HEK293 (cell line): ENCODE measurements around the gene TAGLN2.

Experiments
- GFI1B ChIP-seq: fragments of 450-650 bp; formaldehyde crosslinking; IDR thresholded peaks from 2 replicates; pipeline ENCODE4 v1.5.1; 2016; ENCODE audit warnings: missing biosample characterization, missing genetic modification characterization
- HOXA7 ChIP-seq: sonication (generic); formaldehyde crosslinking; IDR thresholded peaks from 2 replicates; pipeline ENCODE4 v1.8.1; 2022; ENCODE audit warnings: missing genetic modification reagents, borderline replicate concordance
- KLF16 ChIP-seq: fragments of 450-650 bp; formaldehyde crosslinking; IDR thresholded peaks from 2 replicates; pipeline ENCODE4 v1.5.1; 2017; ENCODE audit warnings: missing biosample characterization, missing genetic modification characterization
- KLF8 ChIP-seq: fragments of 450-650 bp; formaldehyde crosslinking; IDR thresholded peaks from 2 replicates; pipeline ENCODE4 v1.5.1; 2016; ENCODE audit warnings: missing biosample characterization, missing genetic modification characterization
- YY1 ChIP-seq: fragments of 450-650 bp; formaldehyde crosslinking; IDR thresholded peaks from 2 replicates; pipeline ENCODE4 v1.5.1; 2018; ENCODE audit warnings: missing biosample characterization, missing genetic modification characterization
- ZBTB7A ChIP-seq: fragments of 450-650 bp; formaldehyde crosslinking; IDR thresholded peaks from 2 replicates; pipeline ENCODE4 v1.5.1; 2016; ENCODE audit warnings: low read depth, missing biosample characterization, missing genetic modification characterization
- ZFHX2 ChIP-seq: fragments of 450-650 bp; formaldehyde crosslinking; conservative IDR thresholded peaks from 2 replicates; pipeline ENCODE4 v1.5.1; 2016; ENCODE audit warnings: missing biosample characterization, missing genetic modification characterization
- ZNF10 ChIP-seq: fragments of 450-650 bp; formaldehyde crosslinking; IDR thresholded peaks from 2 replicates; pipeline ENCODE4 v1.5.1; 2017; ENCODE audit warnings: missing biosample characterization, missing genetic modification characterization
- ZNF146 ChIP-seq: fragments of 450-650 bp; formaldehyde crosslinking; IDR thresholded peaks from 2 replicates; pipeline ENCODE4 v1.5.1; 2016; ENCODE audit warnings: missing biosample characterization, missing genetic modification characterization
- ZNF2 ChIP-seq: fragments of 450-650 bp; formaldehyde crosslinking; IDR thresholded peaks from 2 replicates; pipeline ENCODE4 v1.5.1; 2016; ENCODE audit warnings: missing biosample characterization, missing genetic modification characterization
- ZNF302 ChIP-seq: fragments of 450-650 bp; formaldehyde crosslinking; IDR thresholded peaks from 2 replicates; pipeline ENCODE4 v1.5.1; 2016; ENCODE audit warnings: missing biosample characterization, missing genetic modification characterization, low read depth
- ZNF350 ChIP-seq: fragments of 450-650 bp; formaldehyde crosslinking; IDR thresholded peaks from 2 replicates; pipeline ENCODE4 v1.5.0; 2017; ENCODE audit warnings: missing biosample characterization, mild to moderate bottlenecking, missing genetic modification characterization
- ZNF416 ChIP-seq: fragments of 450-650 bp; formaldehyde crosslinking; IDR thresholded peaks from 2 replicates; pipeline ENCODE4 v1.5.1; 2016; ENCODE audit warnings: missing biosample characterization, missing genetic modification characterization
- ZNF423 ChIP-seq: fragments of 450-650 bp; formaldehyde crosslinking; IDR thresholded peaks from 2 replicates; pipeline ENCODE4 v1.5.1; 2016; ENCODE audit warnings: missing biosample characterization, missing genetic modification characterization
- ZNF501 ChIP-seq: fragments of 450-650 bp; formaldehyde crosslinking; IDR thresholded peaks from 2 replicates; pipeline ENCODE4 v1.5.1; 2016; ENCODE audit warnings: missing biosample characterization, missing genetic modification characterization
- ZNF510 ChIP-seq: fragments of 450-650 bp; formaldehyde crosslinking; IDR thresholded peaks from 2 replicates; pipeline ENCODE4 v1.5.1; 2018; ENCODE audit warnings: mild to moderate bottlenecking, missing genetic modification characterization, missing biosample characterization; ENCODE audit not compliant: insufficient replicate concordance
- ZNF529 ChIP-seq: fragments of 450-650 bp; formaldehyde crosslinking; IDR thresholded peaks from 2 replicates; pipeline ENCODE4 v1.5.1; 2017; ENCODE audit warnings: missing genetic modification characterization, missing biosample characterization; ENCODE audit not compliant: insufficient replicate concordance
- ZNF626 ChIP-seq: fragments of 450-650 bp; sonication (Bioruptor Pico); formaldehyde crosslinking; IDR thresholded peaks from 2 replicates; pipeline ENCODE4 v1.5.1; 2018; ENCODE audit warnings: missing biosample characterization, missing genetic modification characterization, inconsistent platforms
- ZNF654 ChIP-seq: fragments of 450-650 bp; formaldehyde crosslinking; IDR thresholded peaks from 2 replicates; pipeline ENCODE4 v1.5.1; 2016; ENCODE audit warnings: low read depth, missing biosample characterization, missing genetic modification characterization
- ZNF664 ChIP-seq: fragments of 450-650 bp; formaldehyde crosslinking; IDR thresholded peaks from 2 replicates; pipeline ENCODE4 v1.5.1; 2016; ENCODE audit warnings: missing biosample characterization, missing genetic modification characterization
- ZNF670 ChIP-seq: fragments of 450-650 bp; formaldehyde crosslinking; IDR thresholded peaks from 2 replicates; pipeline ENCODE4 v1.5.1; 2016; ENCODE audit warnings: missing biosample characterization, missing genetic modification characterization, low read depth
- ZNF701 ChIP-seq: fragments of 450-650 bp; formaldehyde crosslinking; IDR thresholded peaks from 2 replicates; pipeline ENCODE4 v1.5.1; 2016; ENCODE audit warnings: missing biosample characterization, missing genetic modification characterization
- ZNF707 ChIP-seq: fragments of 450-650 bp; formaldehyde crosslinking; IDR thresholded peaks from 2 replicates; pipeline ENCODE4 v1.5.1; 2016; ENCODE audit warnings: missing biosample characterization, missing genetic modification characterization
- ZNF747 ChIP-seq: fragments of 450-650 bp; formaldehyde crosslinking; IDR thresholded peaks from 2 replicates; pipeline ENCODE4 v1.5.1; 2016; ENCODE audit warnings: missing biosample characterization, missing genetic modification characterization
- ZNF777 ChIP-seq: fragments of 450-650 bp; formaldehyde crosslinking; IDR thresholded peaks from 2 replicates; pipeline ENCODE4 v1.5.1; 2017; ENCODE audit warnings: missing biosample characterization, missing genetic modification characterization, borderline replicate concordance
- ZSCAN16 ChIP-seq: fragments of 450-650 bp; formaldehyde crosslinking; IDR thresholded peaks from 2 replicates; pipeline ENCODE4 v1.5.1; 2016; ENCODE audit warnings: missing biosample characterization, missing genetic modification characterization
- TF ChIP-seq, protein P1 (sequence below): fragments of 450-650 bp; formaldehyde crosslinking; IDR thresholded peaks from 2 replicates; pipeline ENCODE4 v1.5.1; 2016; ENCODE audit warnings: missing biosample characterization, missing genetic modification characterization
- TF ChIP-seq, protein P2 (sequence below): sonication (generic); formaldehyde crosslinking; IDR thresholded peaks from 2 replicates; pipeline ENCODE4 v1.8.1; 2022; ENCODE audit warnings: mild to moderate bottlenecking, moderate library complexity, missing genetic modification reagents
- TF ChIP-seq, protein P3 (sequence below): fragments of 450-650 bp; formaldehyde crosslinking; IDR thresholded peaks from 2 replicates; pipeline ENCODE4 v1.5.1; 2016; ENCODE audit warnings: missing biosample characterization, missing genetic modification characterization
- TF ChIP-seq, protein P4 (sequence below): fragments of 450-650 bp; formaldehyde crosslinking; IDR thresholded peaks from 2 replicates; pipeline ENCODE4 v1.5.1; 2017; ENCODE audit warnings: missing biosample characterization, missing genetic modification characterization

TAGLN2 gene

DNA sequence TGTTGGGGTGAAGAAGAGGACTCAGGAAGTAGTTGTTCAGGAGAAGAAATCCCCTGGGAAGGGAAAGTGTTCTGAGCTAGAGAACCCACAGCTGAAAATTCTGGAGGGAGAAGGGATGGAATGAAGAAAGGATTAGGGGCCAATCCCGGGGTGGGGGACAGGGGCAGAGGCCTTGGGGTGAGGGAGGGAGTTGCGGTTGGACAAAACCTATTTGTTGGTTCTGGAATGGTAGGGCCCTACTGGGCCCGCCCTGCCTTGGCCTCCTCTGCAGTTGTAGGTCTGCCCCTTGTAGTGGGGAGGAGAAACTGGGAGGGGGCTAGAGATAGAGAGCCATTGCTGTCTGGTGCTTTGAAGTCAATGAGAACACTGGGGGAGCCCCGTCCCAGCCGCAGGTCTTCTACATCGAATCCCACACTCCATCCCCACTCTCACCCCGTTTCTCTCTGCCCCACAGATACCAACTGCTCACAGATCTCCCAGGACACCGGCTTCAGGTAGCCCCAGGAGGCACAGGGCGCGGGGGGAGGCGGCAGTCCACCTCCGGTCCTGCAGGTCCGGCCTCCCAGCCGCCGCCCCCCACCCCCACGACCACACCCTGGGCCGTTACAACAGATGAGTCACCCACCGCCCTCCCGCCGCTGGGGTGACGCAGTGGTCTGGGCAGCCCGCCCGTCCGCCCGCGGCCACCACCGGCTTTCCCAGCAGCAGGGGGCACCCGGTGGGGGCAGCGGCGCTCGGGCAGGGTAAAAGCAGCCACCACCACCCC lies 1.1 kb downstream of the TAGLN2 start (continued):
- no peak; the same call in 1 of the 2 replicates for TF ChIP-seq ZNF701 (tag by site-specific recombination)
- TF ChIP-seq ZNF664 = no peak
- TF ChIP-seq, protein P1, sequence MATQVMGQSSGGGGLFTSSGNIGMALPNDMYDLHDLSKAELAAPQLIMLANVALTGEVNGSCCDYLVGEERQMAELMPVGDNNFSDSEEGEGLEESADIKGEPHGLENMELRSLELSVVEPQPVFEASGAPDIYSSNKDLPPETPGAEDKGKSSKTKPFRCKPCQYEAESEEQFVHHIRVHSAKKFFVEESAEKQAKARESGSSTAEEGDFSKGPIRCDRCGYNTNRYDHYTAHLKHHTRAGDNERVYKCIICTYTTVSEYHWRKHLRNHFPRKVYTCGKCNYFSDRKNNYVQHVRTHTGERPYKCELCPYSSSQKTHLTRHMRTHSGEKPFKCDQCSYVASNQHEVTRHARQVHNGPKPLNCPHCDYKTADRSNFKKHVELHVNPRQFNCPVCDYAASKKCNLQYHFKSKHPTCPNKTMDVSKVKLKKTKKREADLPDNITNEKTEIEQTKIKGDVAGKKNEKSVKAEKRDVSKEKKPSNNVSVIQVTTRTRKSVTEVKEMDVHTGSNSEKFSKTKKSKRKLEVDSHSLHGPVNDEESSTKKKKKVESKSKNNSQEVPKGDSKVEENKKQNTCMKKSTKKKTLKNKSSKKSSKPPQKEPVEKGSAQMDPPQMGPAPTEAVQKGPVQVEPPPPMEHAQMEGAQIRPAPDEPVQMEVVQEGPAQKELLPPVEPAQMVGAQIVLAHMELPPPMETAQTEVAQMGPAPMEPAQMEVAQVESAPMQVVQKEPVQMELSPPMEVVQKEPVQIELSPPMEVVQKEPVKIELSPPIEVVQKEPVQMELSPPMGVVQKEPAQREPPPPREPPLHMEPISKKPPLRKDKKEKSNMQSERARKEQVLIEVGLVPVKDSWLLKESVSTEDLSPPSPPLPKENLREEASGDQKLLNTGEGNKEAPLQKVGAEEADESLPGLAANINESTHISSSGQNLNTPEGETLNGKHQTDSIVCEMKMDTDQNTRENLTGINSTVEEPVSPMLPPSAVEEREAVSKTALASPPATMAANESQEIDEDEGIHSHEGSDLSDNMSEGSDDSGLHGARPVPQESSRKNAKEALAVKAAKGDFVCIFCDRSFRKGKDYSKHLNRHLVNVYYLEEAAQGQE (tag by site-specific recombination) = peak; percentile 11; the same call in 1 of the 2 replicates
- no peak for TF ChIP-seq HOXA7
- TF ChIP-seq KLF16 (tag by site-specific recombination) = peak; percentile 95
- peak; percentile 100; the same call in 1 of the 2 replicates for TF ChIP-seq ZNF423 (tag by site-specific recombination)
- TF ChIP-seq ZNF777 (tag by site-specific recombination) = no peak
- TF ChIP-seq ZNF670 (tag by site-specific recombination) = no peak
- TF ChIP-seq GFI1B (tag by site-specific recombination) = 0 out of 2 replicates have a peak, but pooled peaks have one; percentile 21
- TF ChIP-seq, protein P2, sequence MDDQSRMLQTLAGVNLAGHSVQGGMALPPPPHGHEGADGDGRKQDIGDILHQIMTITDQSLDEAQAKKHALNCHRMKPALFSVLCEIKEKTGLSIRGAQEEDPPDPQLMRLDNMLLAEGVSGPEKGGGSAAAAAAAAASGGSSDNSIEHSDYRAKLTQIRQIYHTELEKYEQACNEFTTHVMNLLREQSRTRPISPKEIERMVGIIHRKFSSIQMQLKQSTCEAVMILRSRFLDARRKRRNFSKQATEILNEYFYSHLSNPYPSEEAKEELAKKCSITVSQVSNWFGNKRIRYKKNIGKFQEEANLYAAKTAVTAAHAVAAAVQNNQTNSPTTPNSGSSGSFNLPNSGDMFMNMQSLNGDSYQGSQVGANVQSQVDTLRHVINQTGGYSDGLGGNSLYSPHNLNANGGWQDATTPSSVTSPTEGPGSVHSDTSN (CRISPR knock-in tag) = no peak; the same call in 1 of the 2 replicates
- peak; percentile 40; the same call in 1 of the 2 replicates for TF ChIP-seq ZBTB7A (tag by site-specific recombination)
- peak; percentile 60 for TF ChIP-seq ZNF10 (tag by site-specific recombination)
- peak; percentile 74 for TF ChIP-seq ZNF146 (tag by site-specific recombination)
- TF ChIP-seq ZNF654 (tag by site-specific recombination) = no peak
- 0 out of 2 replicates have a peak, but pooled peaks have one; percentile 32 for TF ChIP-seq ZNF416
- no peak for TF ChIP-seq ZNF707
- TF ChIP-seq ZNF747 = no peak
- TF ChIP-seq ZSCAN16 (tag by site-specific recombination) = no peak
- no peak for TF ChIP-seq ZNF501 (tag by site-specific recombination)
- TF ChIP-seq ZFHX2 (tag by site-specific recombination) = peak; percentile 97
- 0 out of 2 replicates have a peak, but pooled peaks have one; percentile 13 for TF ChIP-seq YY1 (tag by site-specific recombination)
- TF ChIP-seq ZNF626 (tag by site-specific recombination) = no peak
- peak; percentile 99 for TF ChIP-seq KLF8 (tag by site-specific recombination)
- peak; percentile 68; the same call in 1 of the 2 replicates for TF ChIP-seq ZNF2
- no peak for TF ChIP-seq ZNF302 (tag by site-specific recombination)
- TF ChIP-seq, protein P3, sequence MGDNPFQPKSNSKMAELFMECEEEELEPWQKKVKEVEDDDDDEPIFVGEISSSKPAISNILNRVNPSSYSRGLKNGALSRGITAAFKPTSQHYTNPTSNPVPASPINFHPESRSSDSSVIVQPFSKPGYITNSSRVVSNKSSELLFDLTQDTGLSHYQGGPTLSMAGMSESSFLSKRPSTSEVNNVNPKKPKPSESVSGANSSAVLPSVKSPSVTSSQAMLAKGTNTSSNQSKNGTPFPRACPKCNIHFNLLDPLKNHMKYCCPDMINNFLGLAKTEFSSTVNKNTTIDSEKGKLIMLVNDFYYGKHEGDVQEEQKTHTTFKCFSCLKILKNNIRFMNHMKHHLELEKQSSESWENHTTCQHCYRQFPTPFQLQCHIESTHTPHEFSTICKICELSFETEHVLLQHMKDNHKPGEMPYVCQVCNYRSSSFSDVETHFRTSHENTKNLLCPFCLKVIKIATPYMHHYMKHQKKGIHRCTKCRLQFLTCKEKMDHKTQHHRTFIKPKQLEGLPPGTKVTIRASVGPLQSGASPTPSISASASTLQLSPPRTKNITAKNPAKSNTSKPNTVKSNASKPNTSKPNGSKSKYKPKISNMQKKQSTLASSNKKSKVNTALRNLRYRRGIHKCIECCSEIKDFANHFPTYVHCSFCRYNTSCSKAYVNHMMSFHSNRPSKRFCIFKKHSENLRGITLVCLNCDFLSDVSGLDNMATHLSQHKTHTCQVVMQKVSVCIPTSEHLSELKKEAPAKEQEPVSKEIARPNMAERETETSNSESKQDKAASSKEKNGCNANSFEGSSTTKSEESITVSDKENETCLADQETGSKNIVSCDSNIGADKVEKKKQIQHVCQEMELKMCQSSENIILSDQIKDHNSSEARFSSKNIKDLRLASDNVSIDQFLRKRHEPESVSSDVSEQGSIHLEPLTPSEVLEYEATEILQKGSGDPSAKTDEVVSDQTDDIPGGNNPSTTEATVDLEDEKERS (tag by site-specific recombination) = no peak
- no peak for TF ChIP-seq ZNF510 (tag by site-specific recombination)
- TF ChIP-seq ZNF350 (tag by site-specific recombination) = no peak
- TF ChIP-seq, protein P4, sequence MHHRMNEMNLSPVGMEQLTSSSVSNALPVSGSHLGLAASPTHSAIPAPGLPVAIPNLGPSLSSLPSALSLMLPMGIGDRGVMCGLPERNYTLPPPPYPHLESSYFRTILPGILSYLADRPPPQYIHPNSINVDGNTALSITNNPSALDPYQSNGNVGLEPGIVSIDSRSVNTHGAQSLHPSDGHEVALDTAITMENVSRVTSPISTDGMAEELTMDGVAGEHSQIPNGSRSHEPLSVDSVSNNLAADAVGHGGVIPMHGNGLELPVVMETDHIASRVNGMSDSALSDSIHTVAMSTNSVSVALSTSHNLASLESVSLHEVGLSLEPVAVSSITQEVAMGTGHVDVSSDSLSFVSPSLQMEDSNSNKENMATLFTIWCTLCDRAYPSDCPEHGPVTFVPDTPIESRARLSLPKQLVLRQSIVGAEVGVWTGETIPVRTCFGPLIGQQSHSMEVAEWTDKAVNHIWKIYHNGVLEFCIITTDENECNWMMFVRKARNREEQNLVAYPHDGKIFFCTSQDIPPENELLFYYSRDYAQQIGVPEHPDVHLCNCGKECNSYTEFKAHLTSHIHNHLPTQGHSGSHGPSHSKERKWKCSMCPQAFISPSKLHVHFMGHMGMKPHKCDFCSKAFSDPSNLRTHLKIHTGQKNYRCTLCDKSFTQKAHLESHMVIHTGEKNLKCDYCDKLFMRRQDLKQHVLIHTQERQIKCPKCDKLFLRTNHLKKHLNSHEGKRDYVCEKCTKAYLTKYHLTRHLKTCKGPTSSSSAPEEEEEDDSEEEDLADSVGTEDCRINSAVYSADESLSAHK (tag by site-specific recombination) = peak; percentile 89
- TF ChIP-seq ZNF529 = no peak
